ENCODE measurements around the gene HCFC1R1.

HCFC1R1 gene

GRCh38 chr16:2973605-2974318 is 50.0 kb downstream of the HCFC1R1 start:
- FAIRE-seq: no peak

GRCh38 chr16:2973093-2973492 is 50.6 kb downstream of the HCFC1R1 start:
- no peak for FAIRE-seq
